Right atrium auricular region (tissue), 2 donors: ENCODE data around the gene UPK1A. TPM values are rescaled to one million over a fixed set of nuclear protein-coding genes. Genes with fewer than 3 reads are reported as not detected.
"Not testable (repeated sequence)": the region's sequence is repeated elsewhere in the genome, so short reads cannot be mapped to it uniquely, and the experiment has no call there.

ENCODE experiments used
- DNase-seq: peaks from one replicate; pipeline ENCODE4 v3.0.0-alpha.2; 2019; ENCODE audit warnings: low spot score
- H3K27ac ChIP-seq, 2 donors: fragments of 200-600 bp; sonication (generic); 1 replicate in 1 of 2; 2 replicates in 1 of 2; pipeline ENCODE4 v1.5.1; 2016 to 2019
- H3K27me3 ChIP-seq, 2 donors: fragments of 200-600 bp; sonication (generic); one replicate each; pipeline versions ENCODE4 v1.5.1 to v1.6.0; 2017 to 2019
- H3K36me3 ChIP-seq: fragments of 200-600 bp; sonication (generic); one replicate; pipeline ENCODE4 v1.5.1; 2016
- H3K4me1 ChIP-seq, 2 donors: fragments of 200-600 bp; sonication (generic); one replicate each; pipeline versions ENCODE4 v1.5.1 to v1.6.0; 2017 to 2019
- H3K4me3 ChIP-seq, 2 donors: fragments of 200-600 bp; sonication (generic); 1 replicate in 1 of 2; 2 replicates in 1 of 2; pipeline ENCODE4 v1.5.1; 2017 to 2019; ENCODE audit warnings: mild to moderate bottlenecking in 1 of 2, moderate library complexity in 1 of 2
- H3K9me3 ChIP-seq, 2 donors: fragments of 200-600 bp; sonication (generic); one replicate each; pipeline ENCODE4 v1.5.1; 2019
- total RNA-seq, 2 donors: library from RNA; depleted of rRNA; stranded (reverse); fragments of >200 nt; gene quantifications; one replicate each; pipeline ENCODE4 v1.1.0, GENCODE V29; 2016
- TF ChIP-seq, protein P1 (sequence below), 2 donors: fragments of 200-600 bp; sonication (generic); IDR thresholded peaks; one replicate each; pipeline ENCODE4 v1.5.1; 2019; ENCODE audit warnings: antibody characterized with exemption in 2 of 2

UPK1A gene
- total RNA-seq, 2 donors from 2014 or later = not detected

DNA sequence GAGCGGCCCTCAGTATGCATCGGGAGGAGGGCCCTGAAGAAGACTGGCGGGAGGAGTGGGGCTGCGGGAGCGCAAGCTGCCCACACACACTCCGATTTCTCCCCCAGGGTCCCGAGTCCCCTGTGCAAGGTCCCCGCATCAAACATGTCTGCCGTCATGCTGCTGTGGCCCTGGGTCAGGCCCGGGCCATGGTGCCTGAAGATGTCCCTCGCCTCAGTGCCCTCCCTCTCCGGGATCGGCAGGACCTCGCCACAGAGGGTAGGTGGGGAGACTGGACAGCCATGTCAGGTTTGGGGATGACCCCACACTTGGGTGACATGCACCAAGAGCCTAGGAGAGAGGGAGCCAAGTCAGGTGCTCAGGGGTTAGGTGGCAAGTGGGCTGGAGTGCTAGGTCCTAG, 56.1 kb downstream of the UPK1A start:
- no peak overlapping the region for H3K4me3 ChIP-seq
- TF ChIP-seq, protein P1, sequence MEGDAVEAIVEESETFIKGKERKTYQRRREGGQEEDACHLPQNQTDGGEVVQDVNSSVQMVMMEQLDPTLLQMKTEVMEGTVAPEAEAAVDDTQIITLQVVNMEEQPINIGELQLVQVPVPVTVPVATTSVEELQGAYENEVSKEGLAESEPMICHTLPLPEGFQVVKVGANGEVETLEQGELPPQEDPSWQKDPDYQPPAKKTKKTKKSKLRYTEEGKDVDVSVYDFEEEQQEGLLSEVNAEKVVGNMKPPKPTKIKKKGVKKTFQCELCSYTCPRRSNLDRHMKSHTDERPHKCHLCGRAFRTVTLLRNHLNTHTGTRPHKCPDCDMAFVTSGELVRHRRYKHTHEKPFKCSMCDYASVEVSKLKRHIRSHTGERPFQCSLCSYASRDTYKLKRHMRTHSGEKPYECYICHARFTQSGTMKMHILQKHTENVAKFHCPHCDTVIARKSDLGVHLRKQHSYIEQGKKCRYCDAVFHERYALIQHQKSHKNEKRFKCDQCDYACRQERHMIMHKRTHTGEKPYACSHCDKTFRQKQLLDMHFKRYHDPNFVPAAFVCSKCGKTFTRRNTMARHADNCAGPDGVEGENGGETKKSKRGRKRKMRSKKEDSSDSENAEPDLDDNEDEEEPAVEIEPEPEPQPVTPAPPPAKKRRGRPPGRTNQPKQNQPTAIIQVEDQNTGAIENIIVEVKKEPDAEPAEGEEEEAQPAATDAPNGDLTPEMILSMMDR (IDR thresholded peaks at IDR 0.05) = no peak
- H3K27me3 ChIP-seq = no peaks in the 10 kb centered on the region
- peaks cover 72% of the 10 kb centered on the region for H3K36me3 ChIP-seq
- H3K9me3 ChIP-seq = no peaks in the 10 kb centered on the region
- peaks cover 0 to 17% of the 10 kb centered on the region in 2 donors for H3K4me1 ChIP-seq
- DNase-seq = no peak
- no peak overlapping the region for H3K27ac ChIP-seq

DNA sequence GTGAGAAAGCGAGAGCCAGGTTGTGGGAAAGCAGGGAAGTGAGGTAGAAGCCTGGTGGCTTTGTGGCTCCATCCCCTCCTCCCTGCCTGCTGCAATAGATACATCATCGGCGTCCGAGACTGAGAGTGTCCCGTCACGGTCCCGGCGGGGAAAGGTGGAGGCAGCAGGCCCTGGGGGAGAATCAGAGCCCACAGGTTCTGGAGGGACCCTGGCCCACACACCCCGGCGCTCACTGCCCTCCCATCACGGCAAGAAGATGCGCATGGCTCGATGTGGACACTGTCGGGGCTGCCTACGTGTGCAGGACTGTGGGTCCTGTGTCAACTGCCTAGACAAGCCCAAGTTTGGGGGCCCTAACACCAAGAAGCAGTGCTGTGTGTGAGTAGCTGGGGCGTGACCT, 56.6 kb downstream of the UPK1A start:
- DNase-seq = no peak
- Histone ChIP-seq H3K27me3 (no peaks in the 10 kb centered on the region), H3K27ac (no peak overlapping the region), H3K4me3 (no peak overlapping the region), H3K9me3 (no peaks in the 10 kb centered on the region), H3K36me3 (peaks cover 77% of the 10 kb centered on the region), H3K4me1 (peaks cover 0 to 17% of the 10 kb centered on the region in 2 donors)
- TF ChIP-seq, protein P1 (IDR thresholded peaks at IDR 0.05) = no peak

- H3K4me1 ChIP-seq = peaks cover 0 to 15% of the 10 kb centered on the region in 2 donors
- TF ChIP-seq, protein P1 (IDR thresholded peaks at IDR 0.05) = no peak
- peaks cover 84% of the 10 kb centered on the region for H3K36me3 ChIP-seq
- no peak overlapping the region for H3K27ac ChIP-seq
- H3K9me3 ChIP-seq = no peaks in the 10 kb centered on the region
- no peaks in the 10 kb centered on the region for H3K27me3 ChIP-seq
- DNase-seq = no peak
- H3K4me3 ChIP-seq = no peak overlapping the region
Measured at GRCh38 chr19:35723671-35724070, 57.4 kb downstream of the UPK1A start.

DNA sequence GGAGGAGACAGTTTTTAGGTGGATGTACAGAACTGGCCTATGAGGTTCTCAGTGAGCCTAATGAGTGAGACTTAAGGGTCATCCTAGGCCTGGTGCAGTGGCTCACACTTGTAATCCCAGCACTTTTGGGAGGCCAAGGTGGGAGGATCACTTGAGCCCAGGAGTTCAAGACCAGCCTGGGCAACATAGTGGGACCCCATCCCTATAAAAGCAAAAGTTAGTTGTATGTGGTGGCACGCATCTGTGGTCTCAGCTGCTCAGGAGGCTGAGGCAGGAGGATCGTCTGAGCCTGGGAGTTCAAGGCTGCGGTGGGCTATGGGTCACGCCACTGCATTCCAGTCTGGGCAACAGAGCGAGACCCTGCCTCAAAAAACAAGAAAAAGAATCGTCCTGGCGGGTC, 57.8 kb downstream of the UPK1A start:
- H3K4me3 ChIP-seq = not testable (repeated sequence)

DNA sequence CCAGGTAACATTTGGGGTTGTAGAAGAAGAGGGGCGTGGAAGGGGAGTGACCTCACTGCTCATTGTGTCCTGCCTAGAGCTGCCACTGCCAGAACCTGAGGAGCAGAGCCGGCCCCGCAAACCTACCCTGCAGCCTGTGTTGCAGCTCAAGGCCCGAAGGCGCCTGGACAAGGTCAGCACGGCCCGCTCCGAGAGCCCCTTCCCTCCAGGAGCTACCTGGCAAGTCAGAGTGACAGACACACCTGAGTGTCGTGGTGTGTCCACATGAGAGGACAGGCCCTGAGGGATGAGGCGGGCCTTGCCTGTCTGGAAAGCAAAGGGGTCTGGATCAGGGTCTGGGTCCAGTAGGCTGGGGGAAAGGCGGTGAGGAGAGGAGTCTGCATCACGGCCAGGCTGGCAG, 58.2 kb downstream of the UPK1A start:
- Histone ChIP-seq H3K4me1 (peaks cover 0 to 6% of the 10 kb centered on the region in 2 donors), H3K4me3 (no peak overlapping the region)

More for the DNA sequence above, 57.8 kb downstream of the UPK1A start:
- H3K9me3 ChIP-seq, H3K27ac ChIP-seq, DNase-seq, H3K27me3 ChIP-seq: not testable (repeated sequence)
- Histone ChIP-seq H3K36me3 (peaks cover 89% of the 10 kb centered on the region), H3K4me1 (peaks cover 0 to 10% of the 10 kb centered on the region in 2 donors)

DNA sequence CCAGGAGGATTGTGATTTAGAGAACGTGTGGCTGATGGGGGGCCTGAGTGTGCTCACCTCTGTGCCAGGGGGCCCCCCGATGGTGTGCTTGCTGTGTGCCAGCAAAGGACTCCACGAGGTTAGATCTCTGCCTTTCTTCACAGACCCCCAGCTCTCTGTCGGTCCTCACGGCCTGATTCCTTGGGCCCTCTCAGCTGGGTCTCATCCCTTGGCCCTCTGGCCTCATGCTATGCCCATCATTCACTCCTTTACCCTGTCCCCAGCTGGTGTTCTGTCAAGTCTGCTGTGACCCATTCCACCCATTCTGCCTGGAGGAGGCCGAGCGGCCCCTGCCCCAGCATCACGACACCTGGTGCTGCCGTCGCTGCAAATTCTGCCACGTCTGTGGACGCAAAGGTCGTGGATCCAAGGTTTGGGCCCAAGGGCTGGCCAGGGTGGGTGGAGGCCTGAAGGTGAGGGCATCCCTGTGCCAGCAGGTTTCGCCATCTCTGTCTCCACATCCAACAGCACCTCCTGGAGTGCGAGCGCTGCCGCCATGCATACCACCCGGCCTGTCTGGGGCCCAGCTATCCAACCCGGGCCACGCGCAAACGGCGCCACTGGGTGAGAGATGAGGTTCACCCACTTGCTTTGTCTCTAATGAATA, 59.0 kb downstream of the UPK1A start:
- Histone ChIP-seq H3K9me3 (no peaks in the 10 kb centered on the region), H3K27me3 (no peaks in the 10 kb centered on the region), H3K36me3 (peaks cover 94% of the 10 kb centered on the region), H3K4me3 (no peak overlapping the region), H3K4me1 (no peaks in the 10 kb centered on the region), H3K27ac (no peak overlapping the region)
- no peak for DNase-seq
- TF ChIP-seq, protein P1 (IDR thresholded peaks at IDR 0.05) = no peak

More for the DNA sequence above, 58.2 kb downstream of the UPK1A start:
- Histone ChIP-seq H3K9me3 (no peaks in the 10 kb centered on the region), H3K27ac (no peak overlapping the region), H3K36me3 (peaks cover 93% of the 10 kb centered on the region), H3K27me3 (no peaks in the 10 kb centered on the region)
- TF ChIP-seq, protein P1 (IDR thresholded peaks at IDR 0.05) = no peak
- DNase-seq = no peak
